IPS-20b (cell line): ENCODE measurements around the gene MYOM3.

Experiments
- H3K27ac ChIP-seq: one replicate; pipeline ENCODE4 v1.5.1; 2013; ENCODE audit warnings: low read length
- H3K27me3 ChIP-seq: 2 replicates; pipeline ENCODE4 v1.6.1; 2013; ENCODE audit warnings: mild to moderate bottlenecking, low read length, inconsistent platforms; ENCODE audit not compliant: insufficient read depth
- H3K36me3 ChIP-seq: 2 replicates; pipeline ENCODE4 v1.6.1; 2013; ENCODE audit warnings: low read depth, mild to moderate bottlenecking, inconsistent platforms, low read length, moderate library complexity; ENCODE audit not compliant: insufficient read depth
- H3K4me1 ChIP-seq: 2 replicates; pipeline ENCODE4 v1.6.1; 2013; ENCODE audit warnings: mild to moderate bottlenecking, control low read depth, inconsistent platforms, low read length, moderate library complexity; ENCODE audit not compliant: insufficient read depth
- H3K4me3 ChIP-seq: 2 replicates; pipeline ENCODE4 v1.5.1; 2013; ENCODE audit warnings: mild to moderate bottlenecking, low read length, inconsistent platforms
- H3K9ac ChIP-seq: 2 replicates; pipeline ENCODE4 v1.6.1; 2013; ENCODE audit warnings: low read depth, mild to moderate bottlenecking, inconsistent platforms, low read length, moderate library complexity
- H3K9me3 ChIP-seq: 2 replicates; pipeline ENCODE4 v1.6.1; 2013; ENCODE audit warnings: mild to moderate bottlenecking, low read depth, low read length, inconsistent platforms; ENCODE audit not compliant: insufficient read depth

Gene MYOM3

GRCh38 chr1:24098943-24099638, 12.8 kb downstream of the MYOM3 start:
- no peaks in the 10 kb centered on the region for H3K4me1 ChIP-seq
- no peaks in the 10 kb centered on the region for H3K9me3 ChIP-seq
- H3K9ac ChIP-seq, result no peak overlapping the region
- H3K4me3 ChIP-seq, result no peak overlapping the region
- no peaks in the 10 kb centered on the region for H3K27me3 ChIP-seq
- H3K36me3 ChIP-seq, result no peaks in the 10 kb centered on the region
- H3K27ac ChIP-seq, result no peak overlapping the region

GRCh38 chr1:24098102-24098501, 13.8 kb downstream of the MYOM3 start:
- Histone ChIP-seq H3K27ac (no peak overlapping the region), H3K9ac (no peak overlapping the region), H3K36me3 (no peaks in the 10 kb centered on the region), H3K4me3 (no peak overlapping the region), H3K9me3 (no peaks in the 10 kb centered on the region), H3K27me3 (no peaks in the 10 kb centered on the region), H3K4me1 (no peaks in the 10 kb centered on the region)

GRCh38 chr1:24097663-24098062, 14.3 kb downstream of the MYOM3 start:
- Histone ChIP-seq H3K9ac (no peak overlapping the region), H3K36me3 (no peaks in the 10 kb centered on the region), H3K27ac (no peak overlapping the region), H3K4me3 (no peak overlapping the region), H3K4me1 (no peaks in the 10 kb centered on the region), H3K9me3 (no peaks in the 10 kb centered on the region), H3K27me3 (no peaks in the 10 kb centered on the region)

- no peaks in the 10 kb centered on the region for H3K4me1 ChIP-seq
- no peaks in the 10 kb centered on the region for H3K9me3 ChIP-seq
- no peak overlapping the region for H3K4me3 ChIP-seq
- H3K9ac ChIP-seq, result no peak overlapping the region
- H3K27ac ChIP-seq, result no peak overlapping the region
- no peaks in the 10 kb centered on the region for H3K27me3 ChIP-seq
- H3K36me3 ChIP-seq, result no peaks in the 10 kb centered on the region
Observed at GRCh38 chr1:24096739-24097103, 15.2 kb downstream of the MYOM3 start.

GRCh38 chr1:24096009-24096738, 15.8 kb downstream of the MYOM3 start:
- H3K27me3 ChIP-seq, result no peaks in the 10 kb centered on the region
- no peaks in the 10 kb centered on the region for H3K36me3 ChIP-seq
- H3K27ac ChIP-seq, result no peak overlapping the region
- no peak overlapping the region for H3K9ac ChIP-seq
- H3K4me1 ChIP-seq, result no peaks in the 10 kb centered on the region
- H3K9me3 ChIP-seq, result no peaks in the 10 kb centered on the region
- no peak overlapping the region for H3K4me3 ChIP-seq

GRCh38 chr1:24095140-24095859, 16.6 kb downstream of the MYOM3 start:
- no peak overlapping the region for H3K4me3 ChIP-seq
- H3K27ac ChIP-seq, result no peak overlapping the region
- H3K4me1 ChIP-seq, result no peaks in the 10 kb centered on the region
- H3K27me3 ChIP-seq, result no peaks in the 10 kb centered on the region
- no peaks in the 10 kb centered on the region for H3K9me3 ChIP-seq
- no peaks in the 10 kb centered on the region for H3K36me3 ChIP-seq
- no peak overlapping the region; the same call in 1 of the 2 replicates for H3K9ac ChIP-seq

- Histone ChIP-seq H3K27me3 (no peaks in the 10 kb centered on the region), H3K4me1 (no peaks in the 10 kb centered on the region), H3K9me3 (no peaks in the 10 kb centered on the region), H3K36me3 (no peaks in the 10 kb centered on the region), H3K27ac (no peak overlapping the region), H3K4me3 (no peak overlapping the region), H3K9ac (no peak overlapping the region)
Observed at GRCh38 chr1:24094554-24094953, 17.4 kb downstream of the MYOM3 start.

GRCh38 chr1:24093732-24094131, 18.2 kb downstream of the MYOM3 start:
- no peaks in the 10 kb centered on the region for H3K36me3 ChIP-seq
- no peak overlapping the region for H3K27ac ChIP-seq
- H3K4me1 ChIP-seq, result no peaks in the 10 kb centered on the region
- H3K9me3 ChIP-seq, result no peaks in the 10 kb centered on the region
- H3K9ac ChIP-seq, result no peak overlapping the region
- no peaks in the 10 kb centered on the region for H3K27me3 ChIP-seq
- no peak overlapping the region for H3K4me3 ChIP-seq

GRCh38 chr1:24092979-24093378, 19.0 kb downstream of the MYOM3 start:
- Histone ChIP-seq H3K4me1 (no peaks in the 10 kb centered on the region), H3K9ac (no peak overlapping the region), H3K9me3 (no peaks in the 10 kb centered on the region), H3K27me3 (no peaks in the 10 kb centered on the region), H3K4me3 (no peak overlapping the region), H3K36me3 (no peaks in the 10 kb centered on the region), H3K27ac (no peak overlapping the region)

- H3K9ac ChIP-seq, result no peak overlapping the region
- H3K4me1 ChIP-seq, result no peaks in the 10 kb centered on the region
- no peak overlapping the region for H3K27ac ChIP-seq
- no peaks in the 10 kb centered on the region for H3K27me3 ChIP-seq
- H3K36me3 ChIP-seq, result no peaks in the 10 kb centered on the region
- H3K9me3 ChIP-seq, result no peaks in the 10 kb centered on the region
- H3K4me3 ChIP-seq, result no peak overlapping the region
Observed at GRCh38 chr1:24091971-24092482, 19.9 kb downstream of the MYOM3 start.

- Histone ChIP-seq H3K27ac (no peak overlapping the region), H3K27me3 (no peaks in the 10 kb centered on the region), H3K9ac (no peak overlapping the region), H3K4me1 (no peaks in the 10 kb centered on the region), H3K9me3 (no peaks in the 10 kb centered on the region), H3K4me3 (no peak overlapping the region), H3K36me3 (no peaks in the 10 kb centered on the region)
Observed at GRCh38 chr1:24090736-24091135, 21.2 kb downstream of the MYOM3 start.
